CD4-positive, CD25-positive, alpha-beta regulatory T cell (primary cell): Measurements from ENCODE around the gene ZNF827. TPM values are rescaled to one million over a fixed set of nuclear protein-coding genes. Genes with fewer than 3 reads are reported as not detected.

Source experiments
- ATAC-seq, 2 donors: fragments of 150-1000 bp; cut with Tn5 transposase; one replicate each; pipeline ENCODE4 v1.10.0; 2021; ENCODE audit warnings: low read depth in 2 of 2, moderate number of reproducible peaks in 2 of 2, moderate library complexity in 1 of 2
- DNase-seq, 3 donors: peaks; one replicate each; pipeline versions ENCODE4 v3.0.0 to v3.0.0-alpha.2; 2012 to 2022; ENCODE audit warnings: mixed read lengths in 1 of 3
- H3K27ac ChIP-seq: one replicate; pipeline ENCODE4 v1.7.0; 2013; ENCODE audit warnings: mild to moderate bottlenecking, low read length; ENCODE audit not compliant: insufficient read depth, poor library complexity, severe bottlenecking
- H3K27me3 ChIP-seq: one replicate; pipeline ENCODE4 v1.7.0; 2013; ENCODE audit warnings: low read length; ENCODE audit not compliant: control insufficient read depth, insufficient read depth
- H3K36me3 ChIP-seq: one replicate; pipeline ENCODE4 v1.7.0; 2013; ENCODE audit warnings: mild to moderate bottlenecking, low read length, moderate library complexity; ENCODE audit not compliant: control insufficient read depth, insufficient read depth
- H3K4me1 ChIP-seq: 2 replicates; pipeline ENCODE4 v1.7.0; 2013; ENCODE audit warnings: mild to moderate bottlenecking, low read length; ENCODE audit not compliant: insufficient read depth, control insufficient read depth, poor library complexity, severe bottlenecking
- H3K4me3 ChIP-seq: one replicate; pipeline ENCODE4 v1.7.0; 2013; ENCODE audit warnings: low read depth, mild to moderate bottlenecking, low read length, moderate library complexity
- H3K9me3 ChIP-seq, 2 experiments: 1 replicate in 1 of 2; 2 replicates in 1 of 2; pipeline ENCODE4 v1.7.0; 2013; ENCODE audit warnings: low read length in 2 of 2, mild to moderate bottlenecking in 1 of 2, moderate library complexity in 1 of 2; ENCODE audit not compliant: control insufficient read depth in 2 of 2
- H3K27ac Mint-ChIP-seq, 3 donors: one replicate each; pipeline ENCODE4 v1.8.0; 2020 to 2022; ENCODE audit warnings: mild to moderate bottlenecking in 3 of 3, mixed read lengths in 3 of 3, moderate library complexity in 2 of 3
- H3K27me3 Mint-ChIP-seq: one replicate; pipeline ENCODE4 v1.8.0; 2022; ENCODE audit warnings: mild to moderate bottlenecking, mixed read lengths
- H3K36me3 Mint-ChIP-seq: one replicate; pipeline ENCODE4 v1.8.0; 2020; ENCODE audit warnings: mixed read lengths
- H3K4me1 Mint-ChIP-seq, 4 donors: one replicate each; pipeline ENCODE4 v1.8.0; 2020 to 2022; ENCODE audit warnings: mixed read lengths in 4 of 4, mild to moderate bottlenecking in 1 of 4
- H3K4me3 Mint-ChIP-seq, 4 donors: one replicate each; pipeline ENCODE4 v1.8.0; 2020 to 2022; ENCODE audit warnings: mild to moderate bottlenecking in 4 of 4, mixed read lengths in 4 of 4, moderate library complexity in 3 of 4
- H3K9me3 Mint-ChIP-seq, 7 donors: one replicate each; pipeline ENCODE4 v1.8.0; 2020 to 2022; ENCODE audit warnings: mixed read lengths in 7 of 7, mild to moderate bottlenecking in 3 of 7, moderate library complexity in 2 of 7
- polyA plus RNA-seq, 4 donors: library from polyadenylated mRNA; unstranded; fragments of 300-500 nt; fragmentation: Illumina TruSeq; gene quantifications; one replicate each; pipeline ENCODE4 v1.2.3, GENCODE V29; 2021
- total RNA-seq: library from RNA; stranded (reverse); gene quantifications from one replicate; pipeline ENCODE4 v1.2.3, GENCODE V29; 2022

ZNF827 gene
- total and polyA plus RNA-seq, 5 donors from 2014 or later, result 0.92 to 6.0 (median 1.2) TPM

DNA sequence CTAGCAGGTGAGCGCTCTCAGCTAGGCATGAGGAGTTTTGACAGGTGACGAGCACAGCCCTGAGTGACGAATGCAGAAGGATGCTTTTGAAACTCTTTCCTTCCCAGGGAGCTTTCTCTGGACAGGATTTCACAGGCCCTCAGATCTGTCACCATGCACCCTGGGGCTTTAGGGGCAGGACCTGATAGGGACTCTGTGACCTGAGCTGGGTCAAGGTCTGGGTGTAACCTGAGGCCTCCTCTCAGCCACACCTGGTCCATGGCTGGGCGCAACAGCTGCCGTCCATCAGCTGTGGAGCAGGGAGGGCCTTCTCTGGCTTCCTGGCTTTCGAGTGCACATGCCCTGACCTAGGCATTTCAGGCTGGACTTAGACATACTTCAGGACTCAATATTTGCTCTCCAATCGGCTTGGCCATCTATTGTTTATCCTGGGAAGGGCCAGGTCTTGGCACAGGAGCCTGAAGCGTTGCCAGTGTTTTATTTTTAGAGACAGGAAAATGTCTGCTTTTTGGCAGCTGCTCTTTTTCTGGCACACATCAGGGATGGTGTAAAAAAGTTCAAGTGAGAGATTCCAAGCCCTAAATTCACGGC lies 202.3 kb downstream of the ZNF827 start:
- DNase-seq, result no peak
- no peak overlapping the region for H3K4me3 Mint-ChIP-seq
- H3K36me3 Mint-ChIP-seq, result no peaks in the 10 kb centered on the region
- H3K9me3 Mint-ChIP-seq, result peaks cover 0 to 1% (median 0%) of the 10 kb centered on the region in 7 donors
- no peak for ATAC-seq
- peaks cover 0 to 14% (median 4%) of the 10 kb centered on the region in 4 donors for H3K4me1 Mint-ChIP-seq
- peaks cover 23% of the 10 kb centered on the region for H3K27me3 Mint-ChIP-seq
- Histone ChIP-seq H3K36me3 (no peaks in the 10 kb centered on the region), H3K4me1 (peaks cover 3% of the 10 kb centered on the region), H3K9me3 (no peaks in the 10 kb centered on the region), H3K4me3 (no peak overlapping the region), H3K27ac (no peak overlapping the region), H3K27me3 (peaks cover 5% of the 10 kb centered on the region)
- H3K27ac Mint-ChIP-seq, result no peak overlapping the region

DNA sequence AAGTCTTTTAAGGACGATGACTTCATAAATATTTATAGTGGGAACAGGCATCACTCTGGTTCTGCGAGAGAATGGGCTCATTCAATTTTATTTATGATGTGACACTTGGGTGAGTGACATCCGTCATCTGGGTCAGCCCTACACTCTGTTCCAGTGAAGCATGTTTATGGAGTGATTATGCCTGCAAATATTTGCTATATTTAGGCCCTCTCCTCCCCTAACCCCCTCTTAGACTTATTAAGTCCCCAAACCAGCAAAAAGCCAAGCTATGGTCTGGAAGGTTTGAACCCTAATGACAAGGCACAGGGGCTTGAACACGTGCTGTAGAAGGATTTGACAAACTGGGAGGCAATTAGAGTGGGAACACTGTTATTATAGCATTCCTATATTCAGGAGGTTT lies 202.8 kb downstream of the ZNF827 start:
- no peak overlapping the region for H3K27ac Mint-ChIP-seq
- peaks cover 29% of the 10 kb centered on the region for H3K27me3 Mint-ChIP-seq

DNA sequence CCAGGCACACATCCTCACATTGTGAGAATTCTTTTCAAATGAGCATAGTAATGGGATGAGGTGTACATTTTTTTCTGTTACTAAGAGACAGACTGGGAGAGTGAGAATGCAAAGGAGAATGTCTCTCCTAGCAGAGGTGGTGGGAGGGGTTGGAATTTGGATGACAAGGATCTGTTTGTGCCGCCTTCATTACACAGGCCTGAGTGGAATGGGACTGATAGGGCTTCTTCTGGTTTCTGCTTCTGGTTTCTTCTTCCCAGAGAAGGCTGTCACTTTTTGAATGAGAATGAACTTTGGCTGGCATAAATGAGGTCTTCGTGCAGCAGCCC lies 203.3 kb downstream of the ZNF827 start:
- no peak overlapping the region for H3K4me3 Mint-ChIP-seq
- H3K9me3 ChIP-seq, result no peaks in the 10 kb centered on the region
- H3K36me3 Mint-ChIP-seq, result no peaks in the 10 kb centered on the region
- DNase-seq, result no peak
- peaks cover 0 to 16% (median 5%) of the 10 kb centered on the region in 4 donors for H3K4me1 Mint-ChIP-seq
- H3K9me3 Mint-ChIP-seq, result peaks cover 0 to 1% (median 0%) of the 10 kb centered on the region in 7 donors
- peaks cover 32% of the 10 kb centered on the region for H3K27me3 Mint-ChIP-seq
- no peak for ATAC-seq
- no peak overlapping the region for H3K27ac Mint-ChIP-seq
- no peaks in the 10 kb centered on the region for H3K36me3 ChIP-seq
- no peak overlapping the region for H3K4me3 ChIP-seq
- peaks cover 8% of the 10 kb centered on the region for H3K27me3 ChIP-seq
- no peak overlapping the region for H3K27ac ChIP-seq
- peaks cover 3% of the 10 kb centered on the region for H3K4me1 ChIP-seq

More for the DNA sequence above, 202.8 kb downstream of the ZNF827 start:
- Mint-ChIP-seq H3K4me1 (peaks cover 0 to 14% (median 5%) of the 10 kb centered on the region in 4 donors), H3K36me3 (no peaks in the 10 kb centered on the region), H3K4me3 (no peak overlapping the region), H3K9me3 (peaks cover 0 to 1% (median 0%) of the 10 kb centered on the region in 7 donors)
- peaks cover 3% of the 10 kb centered on the region for H3K4me1 ChIP-seq
- no peak overlapping the region for H3K27ac ChIP-seq
- peaks cover 8% of the 10 kb centered on the region for H3K27me3 ChIP-seq
- no peak overlapping the region for H3K4me3 ChIP-seq
- no peaks in the 10 kb centered on the region for H3K36me3 ChIP-seq
- ATAC-seq (no peak), DNase-seq (no peak)
- H3K9me3 ChIP-seq, result no peaks in the 10 kb centered on the region

DNA sequence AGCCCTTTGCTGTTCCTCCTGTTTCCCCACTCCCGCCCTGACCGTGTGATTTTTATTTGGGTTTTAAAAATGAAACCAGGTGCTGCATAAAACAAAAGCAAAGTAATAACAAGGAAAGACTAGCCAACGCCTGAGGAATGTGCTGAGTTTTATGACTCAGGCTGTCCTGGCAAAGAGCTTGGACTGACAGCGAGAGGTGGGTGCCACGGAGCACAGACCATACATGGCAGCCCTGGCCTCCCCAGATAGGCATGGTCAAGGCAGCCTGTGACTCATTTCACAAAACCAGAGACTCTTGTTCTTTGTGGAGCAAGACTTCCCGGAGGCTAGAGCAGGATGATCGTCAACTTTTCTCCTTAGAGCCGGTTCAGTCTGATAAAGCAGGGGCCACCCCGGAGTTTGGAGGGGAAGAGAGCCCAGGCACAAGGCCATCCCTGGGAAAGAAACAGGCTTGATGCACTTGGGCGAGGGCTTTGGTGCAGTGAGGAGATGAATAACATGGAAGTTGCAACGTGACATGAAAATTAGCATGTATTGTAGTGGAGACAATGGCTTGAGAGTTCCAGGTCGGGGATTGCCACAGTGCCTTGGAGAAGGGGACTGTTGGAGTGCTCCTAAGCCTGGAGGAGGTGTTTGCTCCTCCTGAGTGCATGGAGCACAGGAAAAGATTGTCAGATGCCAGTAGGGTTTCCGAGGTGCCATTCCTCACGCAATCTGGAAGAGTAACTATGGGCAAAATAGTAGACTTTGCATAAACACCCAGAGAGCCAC lies 203.9 kb downstream of the ZNF827 start:
- H3K27ac Mint-ChIP-seq, result peak overlapping the region in 1 of 3 donors; percentile 74

DNA sequence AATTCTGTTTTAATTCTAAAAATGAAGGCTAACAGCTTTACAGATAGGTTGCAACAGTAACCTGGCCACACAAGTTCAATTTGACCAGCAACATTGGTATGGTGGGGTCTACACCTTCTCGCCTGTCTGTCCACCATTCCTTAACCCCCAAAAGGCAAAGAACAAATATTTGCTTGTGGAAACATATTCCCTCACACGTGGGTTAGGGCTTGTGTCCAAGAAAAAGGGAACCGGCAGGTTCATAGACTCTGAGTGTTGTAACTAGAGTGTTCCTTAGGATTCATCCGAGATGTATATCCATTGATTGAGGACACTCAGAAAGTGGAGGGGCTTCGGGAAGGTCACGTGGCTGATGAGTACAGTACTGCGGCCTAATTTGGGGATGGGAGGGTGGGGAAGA lies 204.6 kb downstream of the ZNF827 start:
- H3K4me3 ChIP-seq, result no peak overlapping the region
- H3K9me3 Mint-ChIP-seq, result peaks cover 0 to 1% (median 0%) of the 10 kb centered on the region in 7 donors
- peaks cover 3% of the 10 kb centered on the region for H3K4me1 ChIP-seq
- H3K27ac Mint-ChIP-seq, result peak overlapping the region in 2 of 3 donors; percentile 10 to 12
- peaks cover 35% of the 10 kb centered on the region for H3K27me3 Mint-ChIP-seq
- no peak for DNase-seq
- peaks cover 0 to 16% (median 4%) of the 10 kb centered on the region in 4 donors for H3K4me1 Mint-ChIP-seq
- peak overlapping the region; percentile 16 to 85 (median 77) for H3K4me3 Mint-ChIP-seq
- H3K27ac ChIP-seq, result no peak overlapping the region
- ATAC-seq, result no peak
- H3K36me3 Mint-ChIP-seq, result no peaks in the 10 kb centered on the region
- H3K36me3 ChIP-seq, result no peaks in the 10 kb centered on the region
- peaks cover 8% of the 10 kb centered on the region for H3K27me3 ChIP-seq
- H3K9me3 ChIP-seq, result no peaks in the 10 kb centered on the region

More for the DNA sequence above, 203.9 kb downstream of the ZNF827 start:
- H3K27me3 ChIP-seq, result peaks cover 8% of the 10 kb centered on the region
- Mint-ChIP-seq H3K9me3 (peaks cover 0 to 1% (median 0%) of the 10 kb centered on the region in 7 donors), H3K4me1 (peaks cover 0 to 16% (median 5%) of the 10 kb centered on the region in 4 donors), H3K36me3 (no peaks in the 10 kb centered on the region), H3K27me3 (peaks cover 32% of the 10 kb centered on the region), H3K4me3 (peak overlapping the region in 1 of 4 donors; percentile 18)
- peaks cover 3% of the 10 kb centered on the region for H3K4me1 ChIP-seq
- no peak for DNase-seq
- no peaks in the 10 kb centered on the region for H3K36me3 ChIP-seq
- no peak overlapping the region for H3K27ac ChIP-seq
- ATAC-seq, result no peak
- H3K4me3 ChIP-seq, result no peak overlapping the region
- no peaks in the 10 kb centered on the region for H3K9me3 ChIP-seq

GRCh38 chr4:145732895-145733880 lies 205.4 kb downstream of the ZNF827 start:
- peak overlapping the region; percentile 16 to 85 (median 77) for H3K4me3 Mint-ChIP-seq
- ATAC-seq (peak; percentile 90 to 91), DNase-seq (peak; percentile 53 to 83 (median 54))
- peaks cover 8% of the 10 kb centered on the region for H3K27me3 ChIP-seq
- peaks cover 0 to 16% (median 3%) of the 10 kb centered on the region in 4 donors for H3K4me1 Mint-ChIP-seq
- no peaks in the 10 kb centered on the region for H3K36me3 Mint-ChIP-seq
- peaks cover 3% of the 10 kb centered on the region for H3K4me1 ChIP-seq
- H3K27ac ChIP-seq, result no peak overlapping the region
- H3K27ac Mint-ChIP-seq, result peak overlapping the region in 1 of 3 donors; percentile 51
- peaks cover 39% of the 10 kb centered on the region for H3K27me3 Mint-ChIP-seq
- H3K4me3 ChIP-seq, result no peak overlapping the region
- no peaks in the 10 kb centered on the region for H3K9me3 ChIP-seq
- H3K9me3 Mint-ChIP-seq, result peaks cover 0 to 1% (median 0%) of the 10 kb centered on the region in 7 donors
- H3K36me3 ChIP-seq, result no peaks in the 10 kb centered on the region
